GM20000 (cell line): ENCODE data around the gene SLC1A1.

ENCODE experiments used
- DNase-seq: peaks from one replicate; pipeline ENCODE4 v3.0.0; 2012; ENCODE audit warnings: low spot score
- CTCF ChIP-seq: IDR thresholded peaks from 2 replicates; pipeline ENCODE4 v1.5.1; 2012; ENCODE audit warnings: mild to moderate bottlenecking, control low read depth; ENCODE audit errors: extremely low read depth, missing control alignments

Gene SLC1A1

GRCh38 chr9:4573634-4574389, 83.5 kb downstream of the SLC1A1 start:
- no peak for DNase-seq
- no peak for TF ChIP-seq CTCF

- no peak for DNase-seq
- no peak for TF ChIP-seq CTCF
Observed at GRCh38 chr9:4574657-4575243, 84.5 kb downstream of the SLC1A1 start.

GRCh38 chr9:4575997-4576396, 85.7 kb downstream of the SLC1A1 start:
- no peak for TF ChIP-seq CTCF
- no peak for DNase-seq

- TF ChIP-seq CTCF, result no peak
- DNase-seq, result no peak
Observed at GRCh38 chr9:4576448-4576847, 86.2 kb downstream of the SLC1A1 start.

GRCh38 chr9:4579001-4579400, 88.7 kb downstream of the SLC1A1 start:
- DNase-seq, result no peak
- TF ChIP-seq CTCF, result no peak

GRCh38 chr9:4581035-4581760, 90.9 kb downstream of the SLC1A1 start:
- no peak for TF ChIP-seq CTCF
- DNase-seq, result no peak
